ENCODE measurements around the gene NTM.
A peak's percentile ranks its signal among the peaks of the same experiment; 100 is the strongest.

Gene NTM

DNA sequence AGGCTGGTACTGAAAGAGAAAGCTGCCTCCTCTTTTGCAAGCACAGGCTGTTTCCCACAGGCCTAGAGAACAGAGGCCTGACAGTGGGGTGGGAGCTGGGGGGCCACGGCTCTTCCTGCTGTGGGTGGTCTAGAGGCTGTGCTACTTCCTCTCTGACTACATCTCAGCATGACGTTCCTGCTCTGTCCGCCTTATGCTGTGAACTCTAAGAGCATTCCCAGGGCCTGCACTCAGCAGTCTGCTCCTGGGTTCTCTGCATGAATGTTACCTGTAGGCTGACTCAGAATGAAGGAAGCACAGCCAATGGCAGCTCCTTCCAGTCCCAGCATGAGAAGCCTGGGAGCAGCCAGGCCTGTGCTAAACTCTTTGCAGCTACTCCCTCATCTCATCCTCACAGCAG lies 534.3 kb downstream of the NTM start:
- no peak for DNase-seq (ENCODE audit: low read depth)
- no peak overlapping the region for H3K4me3 ChIP-seq (ENCODE audit: low read length)
- TF ChIP-seq, protein P1, sequence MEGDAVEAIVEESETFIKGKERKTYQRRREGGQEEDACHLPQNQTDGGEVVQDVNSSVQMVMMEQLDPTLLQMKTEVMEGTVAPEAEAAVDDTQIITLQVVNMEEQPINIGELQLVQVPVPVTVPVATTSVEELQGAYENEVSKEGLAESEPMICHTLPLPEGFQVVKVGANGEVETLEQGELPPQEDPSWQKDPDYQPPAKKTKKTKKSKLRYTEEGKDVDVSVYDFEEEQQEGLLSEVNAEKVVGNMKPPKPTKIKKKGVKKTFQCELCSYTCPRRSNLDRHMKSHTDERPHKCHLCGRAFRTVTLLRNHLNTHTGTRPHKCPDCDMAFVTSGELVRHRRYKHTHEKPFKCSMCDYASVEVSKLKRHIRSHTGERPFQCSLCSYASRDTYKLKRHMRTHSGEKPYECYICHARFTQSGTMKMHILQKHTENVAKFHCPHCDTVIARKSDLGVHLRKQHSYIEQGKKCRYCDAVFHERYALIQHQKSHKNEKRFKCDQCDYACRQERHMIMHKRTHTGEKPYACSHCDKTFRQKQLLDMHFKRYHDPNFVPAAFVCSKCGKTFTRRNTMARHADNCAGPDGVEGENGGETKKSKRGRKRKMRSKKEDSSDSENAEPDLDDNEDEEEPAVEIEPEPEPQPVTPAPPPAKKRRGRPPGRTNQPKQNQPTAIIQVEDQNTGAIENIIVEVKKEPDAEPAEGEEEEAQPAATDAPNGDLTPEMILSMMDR (conservative IDR thresholded peaks at IDR 0.05; ENCODE audit: low read length), result no peak

DNA sequence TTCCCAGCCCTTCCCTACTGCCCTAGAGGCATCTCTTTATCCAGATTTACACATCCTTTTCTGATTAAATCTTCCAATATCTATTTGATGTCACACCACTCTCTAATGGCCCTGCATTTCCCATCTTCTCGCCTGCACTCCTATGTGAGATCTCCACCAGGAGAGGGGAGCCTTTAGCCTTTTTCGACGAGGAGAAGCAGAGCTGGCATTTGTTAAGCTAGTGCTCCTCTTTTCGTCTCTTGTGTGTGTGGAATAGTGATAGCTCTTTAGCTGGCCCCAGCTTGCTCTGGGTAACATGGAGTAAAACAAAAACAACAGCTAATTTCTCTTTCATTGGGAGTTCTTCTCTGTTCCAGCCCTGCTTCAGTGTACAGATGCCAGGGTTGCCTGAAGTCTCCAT lies 536.5 kb downstream of the NTM start:
- H3K4me3 ChIP-seq (ENCODE audit: low read length), result no peak overlapping the region
- TF ChIP-seq, protein P1 (conservative IDR thresholded peaks at IDR 0.05; ENCODE audit: low read length), result peak; percentile 37
- no peak for DNase-seq (ENCODE audit: low read depth)

DNA sequence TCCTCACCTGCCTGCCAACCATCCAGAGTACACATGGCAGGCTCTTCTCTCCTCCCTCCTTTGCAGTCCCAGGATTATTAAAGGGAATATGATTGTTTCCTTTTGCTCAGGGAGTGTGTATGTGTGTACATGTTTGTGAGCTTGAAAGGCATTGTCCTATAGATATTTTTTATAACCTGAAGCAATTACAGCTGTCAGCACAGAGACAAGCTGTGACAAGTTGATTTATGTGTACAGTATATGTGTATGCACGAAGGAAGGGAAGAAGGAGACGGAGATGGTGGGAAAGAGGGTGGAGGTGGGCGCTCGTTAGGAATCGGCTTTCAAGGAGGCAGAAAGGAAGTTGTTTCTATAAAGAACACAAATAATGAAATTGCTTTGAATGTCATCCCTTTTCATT lies 537.0 kb downstream of the NTM start:
- no peak for DNase-seq (ENCODE audit: low read depth)
- TF ChIP-seq, protein P1 (conservative IDR thresholded peaks at IDR 0.05; ENCODE audit: low read length), result no peak
- no peak overlapping the region for H3K4me3 ChIP-seq (ENCODE audit: low read length)

DNA sequence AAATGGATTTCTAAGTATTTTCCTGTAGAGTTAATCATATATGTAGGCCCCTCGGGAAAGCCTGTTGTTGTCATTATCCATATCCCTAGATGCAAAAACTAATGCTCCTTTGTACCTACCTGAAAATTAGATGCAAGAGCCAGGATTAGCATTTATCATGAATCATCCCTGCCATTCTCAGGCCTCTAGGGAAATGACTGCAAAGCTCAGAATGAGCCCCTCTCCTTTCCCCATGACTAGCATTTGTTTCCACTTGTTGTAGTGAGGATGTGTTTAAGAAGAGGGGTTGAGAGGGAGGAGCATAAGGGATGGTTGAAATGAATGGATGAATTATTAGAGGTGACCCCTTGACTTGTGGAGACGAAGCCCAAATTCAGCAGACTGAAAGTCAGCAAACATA lies 537.9 kb downstream of the NTM start:
- no peak for DNase-seq (ENCODE audit: low read depth)

DNA sequence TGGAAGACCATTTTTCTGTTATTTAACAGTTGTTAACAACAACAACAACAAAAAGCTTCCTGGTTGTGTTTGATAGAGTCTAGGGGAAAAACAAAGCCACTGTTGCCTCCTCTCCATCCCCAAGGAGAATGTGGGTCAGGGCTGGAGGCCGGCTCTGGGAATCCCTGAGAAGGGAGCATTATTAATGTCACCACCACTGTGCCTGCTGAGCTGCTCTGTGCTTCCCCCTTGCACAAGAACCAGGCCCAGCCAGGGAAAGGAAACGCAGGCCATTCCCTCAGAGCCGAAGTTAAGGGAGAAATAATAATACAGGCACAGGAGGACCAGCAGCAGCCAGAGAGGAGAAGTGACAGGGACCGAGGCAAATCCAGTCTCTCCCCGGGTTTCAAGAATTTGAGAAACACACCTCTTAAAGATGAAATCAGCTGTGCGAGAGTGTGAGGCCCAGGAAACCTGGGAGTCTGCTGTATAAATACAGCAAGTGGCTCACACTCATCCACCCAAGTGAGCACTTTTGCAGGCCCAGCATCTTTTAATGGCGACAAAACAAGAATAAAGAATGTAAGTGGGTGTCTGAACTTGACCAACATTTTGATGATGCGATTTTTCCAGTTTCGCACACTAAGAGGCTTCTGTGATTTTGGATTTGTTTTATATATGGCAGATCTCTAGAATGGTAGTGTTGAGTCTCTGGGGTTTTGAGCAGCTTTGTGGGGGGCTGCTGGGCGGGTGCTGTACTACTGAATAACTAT lies 539.2 kb downstream of the NTM start:
- DNase-seq (ENCODE audit: low read depth), result no peak
- TF ChIP-seq, protein P1 (conservative IDR thresholded peaks at IDR 0.05; ENCODE audit: low read length), result no peak
- H3K4me3 ChIP-seq (ENCODE audit: low read length), result peak overlapping the region; percentile 84

More for the DNA sequence above, 537.9 kb downstream of the NTM start:
- TF ChIP-seq, protein P1 (conservative IDR thresholded peaks at IDR 0.05; ENCODE audit: low read length), result no peak
- no peak overlapping the region for H3K4me3 ChIP-seq (ENCODE audit: low read length)

DNA sequence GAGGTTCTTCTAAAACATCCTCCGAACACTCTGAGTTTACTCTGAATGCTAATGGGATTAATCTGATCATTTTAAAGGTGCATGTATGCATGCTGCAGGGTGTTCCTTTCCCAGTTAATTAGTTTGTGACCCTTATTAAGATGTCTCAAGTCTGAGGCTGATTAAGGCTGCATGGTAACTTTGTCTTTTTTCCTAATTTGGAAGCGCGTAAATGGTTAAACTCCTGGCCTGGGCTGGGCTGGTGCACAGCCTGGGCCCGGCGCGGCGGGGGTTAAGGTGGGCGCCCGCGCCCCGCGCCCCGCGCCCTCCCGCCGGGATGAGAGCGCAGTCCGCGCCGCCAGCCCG lies 539.7 kb downstream of the NTM start:
- TF ChIP-seq, protein P1 (conservative IDR thresholded peaks at IDR 0.05; ENCODE audit: low read length), result no peak
- DNase-seq (ENCODE audit: low read depth), result no peak
- peak overlapping the region; percentile 84 for H3K4me3 ChIP-seq (ENCODE audit: low read length)
